Activated T-helper 9 cell treated with anti-CD3 and anti-CD28 coated beads, Interleukin-2, amount 50 U/mL, for 16 hours (primary cell): ENCODE data around the gene ASB4.
"Not testable (repeated sequence)": the region's sequence is repeated elsewhere in the genome, so short reads cannot be mapped to it uniquely, and the experiment has no call there.

Experiments used
- DNase-seq: peaks from one replicate; pipeline ENCODE4 v3.0.0-alpha.2; 2020; ENCODE audit warnings: low read depth

The ASB4 gene

GRCh38 chr7:95485391-95486123 lies at the start of gene ASB4:
Gene ASB4 (plus strand): TSS chr7:95485943. CDS start chr7:95485972, 29 bp downstream.
- DNase-seq, result no peak

GRCh38 chr7:95436407-95436806 lies 49.3 kb upstream of the ASB4 start:
- no peak for DNase-seq

- DNase-seq, result no peak
Measured at GRCh38 chr7:95440394-95441038, 45.2 kb upstream of the ASB4 start.

GRCh38 chr7:95441042-95441823 lies 44.5 kb upstream of the ASB4 start:
- no peak for DNase-seq

GRCh38 chr7:95444796-95445195 lies 40.9 kb upstream of the ASB4 start:
- no peak for DNase-seq

GRCh38 chr7:95446618-95447017 lies 39.1 kb upstream of the ASB4 start:
- DNase-seq, result no peak

GRCh38 chr7:95454438-95455045 lies 31.2 kb upstream of the ASB4 start:
- no peak for DNase-seq

- DNase-seq, result no peak
Measured at GRCh38 chr7:95457947-95458346, 27.8 kb upstream of the ASB4 start.

GRCh38 chr7:95460653-95461052 lies 25.1 kb upstream of the ASB4 start:
- DNase-seq, result not testable (repeated sequence)

GRCh38 chr7:95467912-95468607 lies 17.7 kb upstream of the ASB4 start:
- no peak for DNase-seq

GRCh38 chr7:95469187-95469586 lies 16.6 kb upstream of the ASB4 start:
- DNase-seq, result no peak

- no peak for DNase-seq
Measured at GRCh38 chr7:95469848-95470247, 15.9 kb upstream of the ASB4 start.

GRCh38 chr7:95470452-95470851 lies 15.3 kb upstream of the ASB4 start:
- no peak for DNase-seq

GRCh38 chr7:95471071-95471470 lies 14.7 kb upstream of the ASB4 start:
- no peak for DNase-seq

- DNase-seq, result no peak
Measured at GRCh38 chr7:95472581-95473161, 13.1 kb upstream of the ASB4 start.

- DNase-seq, result no peak
Measured at GRCh38 chr7:95473276-95473985, 12.3 kb upstream of the ASB4 start.

- no peak for DNase-seq
Measured at GRCh38 chr7:95476072-95476847, 9.5 kb upstream of the ASB4 start.

GRCh38 chr7:95476904-95477594 lies 8.7 kb upstream of the ASB4 start:
- peak; percentile 4 for DNase-seq

- no peak for DNase-seq
Measured at GRCh38 chr7:95478272-95479037, 7.3 kb upstream of the ASB4 start.
